Endothelial cell of umbilical vein (primary cell): ENCODE results near the gene SH3YL1. TPM values are rescaled to one million over a fixed set of nuclear protein-coding genes. Genes with fewer than 3 reads are reported as not detected.

ENCODE experiments used
- BruUV-seq: library from RNA; stranded (reverse); fragments of 400-500 nt; replicated peaks from 2 replicates; lab custom pipeline; 2021; lab: Mats Ljungman, UMichigan
- CTCF ChIA-PET: fragments of 300-600, 350-600 bp; sonication (Branson Sonifier 250); formaldehyde crosslinking; loops from one replicate; lab custom pipeline; 2021; ENCODE audit warnings: antibody characterized with exemption, inconsistent platforms; lab: Charles Lee
- POLR2A ChIA-PET: fragments of 300-600, 350-600 bp; sonication (Branson Sonifier 250); formaldehyde crosslinking; loops from one replicate; lab custom pipeline; 2021; ENCODE audit warnings: antibody characterized with exemption, inconsistent platforms; lab: Charles Lee
- DNase-seq: peaks from one replicate; pipeline ENCODE4 v3.0.0-alpha.2; 2011; ENCODE audit warnings: low read depth, low spot score
- FAIRE-seq: peaks from 2 replicates; lab custom pipeline; 2011; peaks lifted over from hg19 to GRCh38; lab: Jason Lieb, UNC
- H2AFZ ChIP-seq: 2 replicates; pipeline ENCODE4 v1.6.0; 2012; ENCODE audit warnings: low read depth, low read length, control low read depth, inconsistent platforms
- H3K27ac ChIP-seq: 2 replicates; pipeline ENCODE4 v1.5.1; 2011; ENCODE audit warnings: low read depth, mild to moderate bottlenecking, control low read depth, low read length, moderate library complexity; ENCODE audit not compliant: insufficient read depth
- H3K27me3 ChIP-seq, 2 experiments: 2 replicates each; pipeline versions ENCODE4 v1.6.0 to v1.6.1; 2011; ENCODE audit warnings: low read length in 2 of 2, mixed read lengths in 1 of 2; ENCODE audit not compliant: control insufficient read depth in 2 of 2, insufficient read depth in 2 of 2
- H3K36me3 ChIP-seq, 2 experiments: 2 replicates in 1 of 2; 3 replicates in 1 of 2; pipeline ENCODE4 v1.5.1; 2011; ENCODE audit warnings: low read length in 2 of 2, mild to moderate bottlenecking in 1 of 2, moderate library complexity in 1 of 2; ENCODE audit not compliant: control insufficient read depth in 2 of 2, insufficient read depth in 2 of 2; ENCODE audit errors: extremely low read depth in 1 of 2
- H3K4me1 ChIP-seq: 3 replicates; pipeline ENCODE4 v1.5.1; 2011; ENCODE audit warnings: mild to moderate bottlenecking, low read length; ENCODE audit not compliant: control insufficient read depth, insufficient read depth; ENCODE audit errors: extremely low read depth
- H3K4me2 ChIP-seq: 2 replicates; pipeline ENCODE4 v1.6.1; 2011; ENCODE audit warnings: low read length, control low read depth, mixed read lengths; ENCODE audit not compliant: insufficient read depth
- H3K4me3 ChIP-seq, 3 experiments: fragments of 200-600 bp in 1 of 3; sonication (generic), shearing (Covaris generic) in 1 of 3; replicated peaks in 1 of 3; 2 replicates each; pipeline ENCODE4 v1.5.1; 2011 to 2016; ENCODE audit warnings: control low read depth in 3 of 3, low read length in 3 of 3, mild to moderate bottlenecking in 2 of 3, inconsistent platforms in 1 of 3, low read depth in 1 of 3, moderate library complexity in 1 of 3; ENCODE audit not compliant: insufficient read depth in 1 of 3
- H3K79me2 ChIP-seq: 2 replicates; pipeline ENCODE4 v1.6.0; 2012; ENCODE audit warnings: low read length, inconsistent platforms; ENCODE audit not compliant: control insufficient read depth, insufficient read depth
- H3K9ac ChIP-seq: replicated peaks from 2 replicates; pipeline ENCODE3; 2011; ENCODE audit warnings: low read length, control low read depth; ENCODE audit not compliant: insufficient read depth; ENCODE audit errors: extremely low read depth
- H3K9me1 ChIP-seq: replicated peaks from 3 replicates; pipeline ENCODE4 v1.6.0; 2011; ENCODE audit warnings: mild to moderate bottlenecking, low read length; ENCODE audit not compliant: control insufficient read depth, insufficient read depth; ENCODE audit errors: extremely low read depth
- H3K9me3 ChIP-seq: replicated peaks from 2 replicates; pipeline ENCODE4 v1.5.1; 2012; ENCODE audit warnings: low read length, inconsistent platforms; ENCODE audit not compliant: control insufficient read depth, insufficient read depth
- H4K20me1 ChIP-seq: replicated peaks from 2 replicates; pipeline ENCODE3; 2011; ENCODE audit warnings: mild to moderate bottlenecking, low read length; ENCODE audit not compliant: control insufficient read depth, insufficient read depth; ENCODE audit errors: extremely low read depth
- EZH2 ChIP-seq: IDR thresholded peaks from 2 replicates; pipeline ENCODE4 v1.6.1; 2012; ENCODE audit warnings: borderline replicate concordance, low read depth, mild to moderate bottlenecking, moderate library complexity, low read length, inconsistent platforms; ENCODE audit not compliant: severe bottlenecking
- FOS ChIP-seq: IDR thresholded peaks from 2 replicates; pipeline ENCODE4 v1.6.1; 2011; ENCODE audit warnings: mild to moderate bottlenecking, low read length, moderate library complexity, borderline replicate concordance; ENCODE audit not compliant: insufficient read depth
- GATA2 ChIP-seq: IDR thresholded peaks from 2 replicates; pipeline ENCODE4 v1.7.0; 2011; ENCODE audit warnings: low read depth, mild to moderate bottlenecking, moderate library complexity, mixed read lengths, low read length; ENCODE audit not compliant: insufficient read length, insufficient read depth
- JUN ChIP-seq: IDR thresholded peaks from 2 replicates; pipeline ENCODE4 v1.6.1; 2011; ENCODE audit warnings: borderline replicate concordance, low read depth; ENCODE audit not compliant: insufficient read length, insufficient read depth
- MAX ChIP-seq: IDR thresholded peaks from 2 replicates; pipeline ENCODE4 v1.6.1; 2011; ENCODE audit not compliant: insufficient read depth, insufficient read length
- MYC ChIP-seq: IDR thresholded peaks from one replicate; pipeline ENCODE4 v1.6.1; 2011; ENCODE audit warnings: mild to moderate bottlenecking, low read depth, low read length
- POLR2A ChIP-seq: IDR thresholded peaks from 2 replicates; pipeline ENCODE4 v1.6.1; 2012; ENCODE audit warnings: low read depth, mild to moderate bottlenecking, control low read depth, low read length
- POLR2AphosphoS5 ChIP-seq: IDR thresholded peaks from 2 replicates; pipeline ENCODE4 v1.6.1; 2012; ENCODE audit warnings: low read depth, mild to moderate bottlenecking, control low read depth, low read length, moderate library complexity; ENCODE audit not compliant: insufficient read depth
- dilution Hi-C: fragments of 300-500 bp; cut with MboI; formaldehyde crosslinking; loops from one replicate; pipeline ENCODE4 v1.15.0; 2019; ENCODE audit warnings: low sequenced_read_pairs; ENCODE audit not compliant: extremely low pct_ligation_motif_present
- intact Hi-C: fragments of 100-400 bp; cut with micrococcal nuclease; formaldehyde crosslinking; loops from one replicate; pipeline ENCODE4 v1.10.0; 2022
- polyA plus RNA-seq, 4 experiments: library from polyadenylated mRNA; depleted of rRNA in 3 of 4; stranded (reverse) in 3 of 4; unstranded in 1 of 4; fragments of >200 nt; gene quantifications; 2 replicates each; pipeline versions ENCODE4 v1.2.1 to v1.2.3, GENCODE V29; 2011 to 2012; ENCODE audit warnings: missing spikeins in 1 of 4
- total RNA-seq: library from RNA; stranded (reverse); gene quantifications from 2 replicates; pipeline ENCODE4 v1.2.3, GENCODE V29; 2021
- TF ChIP-seq, protein P1 (sequence below), 2 donors: IDR thresholded peaks; 1 replicate in 1 of 2; 2 replicates in 1 of 2; pipeline ENCODE4 v1.5.1; 2011; ENCODE audit warnings: low read length in 2 of 2, mild to moderate bottlenecking in 2 of 2, moderate library complexity in 2 of 2, control low read depth in 1 of 2, inconsistent platforms in 1 of 2, low read depth in 1 of 2; ENCODE audit not compliant: insufficient read depth in 1 of 2; ENCODE audit errors: extremely low read depth in 1 of 2

Gene SH3YL1
- total and polyA plus RNA-seq, 2 donors (not counting 3 experiments of a cell fraction or from before 2014, with no cell fraction given), result 12.5 to 22.4 TPM

DNA sequence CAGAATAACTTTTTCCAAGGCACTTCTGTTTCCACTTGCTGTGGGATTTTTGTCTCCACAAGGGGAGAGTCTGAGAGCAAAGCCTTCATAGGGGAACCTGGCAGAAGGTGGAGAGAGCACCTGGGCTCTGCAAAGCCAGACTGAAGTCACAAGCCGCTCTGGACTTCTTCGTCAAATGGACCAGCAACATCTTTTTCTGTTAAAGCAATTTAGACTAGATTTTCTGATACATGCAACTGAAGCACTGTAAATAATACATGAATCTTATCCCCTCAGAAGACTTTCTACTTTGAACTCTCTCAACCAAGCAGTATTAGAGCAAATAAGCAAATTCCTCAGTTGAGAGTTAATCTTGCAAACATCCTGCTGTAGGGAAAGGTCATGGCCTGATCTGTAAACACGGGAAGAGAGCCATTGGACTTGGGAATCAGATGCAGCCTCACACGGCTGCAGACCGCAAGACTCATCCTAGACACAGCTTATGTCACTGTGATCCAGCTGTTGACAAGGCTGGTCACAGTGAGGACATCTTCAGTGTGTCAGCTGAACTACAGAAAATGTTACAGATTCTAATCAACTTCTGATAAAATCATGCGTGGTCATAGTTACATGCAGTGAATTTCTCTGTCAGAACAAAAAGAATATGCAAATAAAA lies 3.2 kb downstream of the SH3YL1 start:
- Histone ChIP-seq H3K4me1 (peaks cover 9% of the 10 kb centered on the region), H3K9me3 (no peaks in the 10 kb centered on the region), H3K36me3 (no peaks in the 10 kb centered on the region), H3K4me2 (no peak overlapping the region), H3K27ac (no peak overlapping the region), H3K9me1 (no peaks in the 10 kb centered on the region), H3K79me2 (peaks cover 6% of the 10 kb centered on the region), H3K27me3 (no peaks in the 10 kb centered on the region), H2AFZ (no peak overlapping the region), H3K9ac (no peak overlapping the region), H3K4me3 (no peak overlapping the region), H4K20me1 (peaks cover 2% of the 10 kb centered on the region)
- DNase-seq (no peak), FAIRE-seq (no peak)
- dilution Hi-C loops (no loop called here), intact Hi-C loops (loop anchor here (5.0 kb wide), 1 partner anchor 1367 kb away; no protein-coding TSS in a partner anchor)
- no TSS peak for BruUV-seq
- TF ChIP-seq POLR2A (no peak), EZH2 (no peak), MAX (no peak), MYC (no peak), POLR2AphosphoS5 (no peak), JUN (no peak), FOS (no peak), GATA2 (no peak)
- TF ChIP-seq, protein P1, sequence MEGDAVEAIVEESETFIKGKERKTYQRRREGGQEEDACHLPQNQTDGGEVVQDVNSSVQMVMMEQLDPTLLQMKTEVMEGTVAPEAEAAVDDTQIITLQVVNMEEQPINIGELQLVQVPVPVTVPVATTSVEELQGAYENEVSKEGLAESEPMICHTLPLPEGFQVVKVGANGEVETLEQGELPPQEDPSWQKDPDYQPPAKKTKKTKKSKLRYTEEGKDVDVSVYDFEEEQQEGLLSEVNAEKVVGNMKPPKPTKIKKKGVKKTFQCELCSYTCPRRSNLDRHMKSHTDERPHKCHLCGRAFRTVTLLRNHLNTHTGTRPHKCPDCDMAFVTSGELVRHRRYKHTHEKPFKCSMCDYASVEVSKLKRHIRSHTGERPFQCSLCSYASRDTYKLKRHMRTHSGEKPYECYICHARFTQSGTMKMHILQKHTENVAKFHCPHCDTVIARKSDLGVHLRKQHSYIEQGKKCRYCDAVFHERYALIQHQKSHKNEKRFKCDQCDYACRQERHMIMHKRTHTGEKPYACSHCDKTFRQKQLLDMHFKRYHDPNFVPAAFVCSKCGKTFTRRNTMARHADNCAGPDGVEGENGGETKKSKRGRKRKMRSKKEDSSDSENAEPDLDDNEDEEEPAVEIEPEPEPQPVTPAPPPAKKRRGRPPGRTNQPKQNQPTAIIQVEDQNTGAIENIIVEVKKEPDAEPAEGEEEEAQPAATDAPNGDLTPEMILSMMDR (IDR thresholded peaks at IDR 0.05; ENCODE audit: extremely low read depth in 1 of 2, insufficient read depth in 1 of 2, low read depth in 1 of 2, low read length in 2 of 2), result no peak
- CTCF ChIA-PET, result interaction anchor here (1.2 to 1.4 kb wide), 2 partner anchors 14 kb away, joined by 3 read pairs; no protein-coding TSS in a partner anchor
- POLR2A ChIA-PET, result no interaction called here
